ENCODE data around the gene HELZ2.

HELZ2 gene

DNA sequence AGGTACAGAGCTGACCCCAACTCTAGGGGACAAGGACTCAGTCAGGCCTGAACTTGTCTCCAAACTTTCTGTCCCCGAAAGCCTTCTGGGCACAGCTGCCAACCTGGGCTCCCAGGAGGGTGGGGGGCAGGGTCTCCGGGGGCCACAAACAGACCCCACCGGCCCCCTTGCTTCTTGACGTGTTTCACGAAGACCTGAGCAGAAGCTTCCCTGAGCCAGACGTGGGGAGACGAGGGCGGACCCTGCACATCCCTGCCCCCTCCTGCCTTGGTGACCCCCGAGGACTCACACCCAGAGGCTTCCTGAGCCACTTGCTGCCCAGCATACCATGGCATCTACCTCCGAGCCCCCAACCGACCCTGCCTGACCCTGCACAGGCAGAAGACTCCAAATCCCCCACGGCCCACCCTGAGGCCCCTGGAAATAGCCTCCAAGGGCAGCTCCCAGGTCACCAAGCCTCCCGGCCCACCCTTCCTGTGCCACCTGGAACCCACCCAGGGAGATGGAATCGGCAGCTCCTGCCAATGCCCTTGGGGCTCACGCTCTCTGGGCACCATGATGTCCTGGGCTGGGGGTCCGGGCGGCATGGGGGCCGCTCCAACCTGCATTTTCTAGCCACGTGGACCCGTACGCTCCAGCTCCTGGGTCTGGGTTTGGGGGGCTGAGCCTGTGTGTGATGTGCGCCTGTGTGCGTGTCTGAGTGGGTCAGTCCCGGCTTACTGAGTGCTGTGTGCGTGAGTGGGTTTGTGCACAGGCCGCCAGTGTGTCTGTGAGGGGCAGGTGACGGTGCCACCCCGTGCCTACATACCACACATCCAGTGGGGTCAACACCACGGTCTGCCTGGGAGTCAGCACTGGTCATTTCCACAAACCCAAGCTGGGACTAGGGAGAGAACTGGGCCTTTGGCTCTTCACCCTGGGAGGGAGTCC, 34.3 kb downstream of the HELZ2 start:
- no peak for DNase-seq (ENCODE audit: low read depth, low spot score)

DNA sequence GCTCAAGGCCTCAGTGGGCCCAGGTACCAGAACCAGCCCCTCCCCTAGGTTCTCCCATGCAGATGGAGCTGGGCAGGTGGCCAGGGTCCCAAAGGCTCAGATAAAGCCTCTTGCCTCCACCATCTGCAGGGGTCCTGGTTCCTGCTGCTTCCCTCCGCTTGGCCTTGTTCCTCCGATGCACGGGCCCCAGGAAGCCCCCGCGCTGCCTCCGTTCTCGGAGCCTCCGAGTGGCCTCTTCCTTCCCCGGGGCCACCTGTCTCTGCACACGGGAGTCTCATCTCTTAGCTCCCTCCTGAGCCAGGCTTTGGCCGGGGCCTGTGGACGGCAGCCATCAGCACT, 35.0 kb downstream of the HELZ2 start:
- DNase-seq (ENCODE audit: low read depth, low spot score): no peak

DNA sequence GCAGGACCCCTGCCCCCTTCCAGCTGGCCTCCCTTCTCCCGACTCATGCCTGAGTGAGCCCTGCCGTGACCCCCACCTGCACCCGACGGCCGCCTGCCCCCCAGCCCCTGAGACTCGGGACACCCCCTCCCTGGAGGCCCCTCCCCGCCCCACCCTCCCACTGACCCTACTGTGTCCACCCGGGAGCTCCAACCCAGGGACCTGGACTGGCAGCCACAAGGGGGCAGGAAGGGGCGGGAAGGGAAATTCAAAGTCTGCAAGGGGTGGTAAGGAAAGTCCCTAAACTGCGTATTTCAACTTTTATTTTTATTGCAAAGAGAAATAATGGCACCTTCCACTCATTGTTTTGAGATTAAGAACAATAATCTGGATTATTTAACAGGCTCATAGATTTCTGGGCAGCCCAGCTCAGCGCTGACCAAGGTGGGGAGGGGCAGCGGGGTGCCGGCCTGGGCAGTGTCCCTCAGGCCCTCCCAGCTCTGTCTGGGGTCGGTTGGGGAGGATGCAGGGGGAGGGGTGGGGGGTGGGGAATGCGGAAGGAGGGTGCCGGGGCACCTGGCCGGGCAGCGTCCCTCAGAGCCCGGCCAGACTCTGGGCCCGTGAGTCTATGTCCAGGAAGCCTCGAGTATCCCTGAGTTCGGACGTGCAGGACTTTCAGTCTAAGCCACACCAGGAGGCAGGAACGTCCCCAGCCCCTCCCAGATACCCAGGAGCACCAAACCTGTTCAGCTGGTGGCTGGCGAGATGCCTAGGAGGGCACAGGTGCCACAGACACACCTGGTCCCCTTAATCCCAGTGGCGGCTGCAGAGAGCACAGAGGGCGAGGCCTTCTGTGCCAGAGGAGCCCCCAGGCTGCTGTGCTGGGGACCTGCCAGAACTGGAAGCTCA, 35.6 kb downstream of the HELZ2 start:
- DNase-seq (ENCODE audit: low read depth, low spot score): no peak

DNA sequence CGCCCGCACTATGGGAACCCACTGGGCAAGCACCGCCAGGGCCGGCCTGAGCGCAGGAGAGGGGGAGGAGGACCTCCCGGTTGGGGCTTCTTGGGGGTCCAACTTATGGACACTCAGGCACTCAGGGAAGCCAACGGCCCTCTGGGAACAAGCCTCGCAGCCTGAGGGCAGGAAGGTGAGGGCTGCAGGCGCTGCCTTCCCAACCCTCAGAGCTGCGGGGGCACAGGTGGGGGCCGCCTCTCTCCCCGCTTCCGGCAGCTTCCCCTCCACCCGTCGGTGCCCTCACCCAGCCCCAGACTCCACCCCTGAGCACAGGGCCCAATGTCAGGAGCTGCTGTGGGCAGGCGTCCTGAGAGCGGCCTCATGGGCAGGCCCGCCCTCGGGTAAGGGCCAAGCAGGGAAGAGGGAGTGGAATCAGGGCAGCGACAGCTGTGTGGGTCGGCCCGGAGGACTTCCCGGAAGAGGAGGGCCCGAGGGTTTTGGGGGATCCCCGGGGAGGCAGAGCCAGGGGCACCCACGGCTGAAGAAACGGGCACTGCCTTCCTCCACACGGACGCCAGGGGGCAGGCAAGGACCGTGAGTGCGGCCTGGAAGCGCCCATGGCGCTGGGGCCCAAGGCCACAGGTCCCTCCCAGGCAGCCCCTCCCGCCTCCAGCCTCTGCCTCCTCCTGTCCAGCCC, 36.4 kb downstream of the HELZ2 start:
- peak; percentile 91 for DNase-seq (ENCODE audit: low read depth, low spot score)

GRCh38 chr20:63536997-63537524, 37.0 kb downstream of the HELZ2 start, which contains the start of gene PTK6:
TSS of gene PTK6 (minus strand) at chr20:63537376. CDS start at chr20:63537314, 62 bp downstream.
- no peak for DNase-seq (ENCODE audit: low read depth, low spot score)

GRCh38 chr20:63536241-63536977, 37.6 kb downstream of the HELZ2 start:
- no peak for DNase-seq (ENCODE audit: low read depth, low spot score)

- no peak for DNase-seq (ENCODE audit: low read depth, low spot score)
Observed at GRCh38 chr20:63534831-63535651, 39.0 kb downstream of the HELZ2 start.

DNA sequence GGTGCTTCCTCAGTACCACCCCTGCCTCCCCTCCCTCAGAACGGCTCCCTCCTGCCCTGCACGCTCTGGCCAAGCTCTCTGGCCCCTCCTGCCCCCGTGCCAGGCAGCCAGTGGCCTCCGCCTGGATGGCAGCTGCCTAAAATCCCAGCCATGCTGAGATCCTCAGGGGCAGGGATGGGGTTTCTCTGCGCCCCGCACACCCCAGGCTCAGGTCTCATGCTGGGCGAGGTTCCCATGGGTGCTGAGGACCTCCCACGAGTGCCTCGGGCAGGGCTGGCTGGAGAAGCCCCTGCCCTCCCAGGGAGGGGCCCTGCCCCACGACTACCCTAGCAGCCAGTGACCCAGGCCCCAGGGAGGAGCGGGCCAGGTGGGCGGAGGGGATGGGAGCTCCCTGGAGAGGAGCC, 39.6 kb downstream of the HELZ2 start:
- no peak for DNase-seq (ENCODE audit: low read depth, low spot score)

GRCh38 chr20:63533871-63534393, 40.1 kb downstream of the HELZ2 start:
- no peak for DNase-seq (ENCODE audit: low read depth, low spot score)

GRCh38 chr20:63533388-63533787, 40.7 kb downstream of the HELZ2 start:
- no peak for DNase-seq (ENCODE audit: low read depth, low spot score)

- no peak for DNase-seq (ENCODE audit: low read depth, low spot score)
Observed at GRCh38 chr20:63532449-63532971, 41.5 kb downstream of the HELZ2 start.

DNA sequence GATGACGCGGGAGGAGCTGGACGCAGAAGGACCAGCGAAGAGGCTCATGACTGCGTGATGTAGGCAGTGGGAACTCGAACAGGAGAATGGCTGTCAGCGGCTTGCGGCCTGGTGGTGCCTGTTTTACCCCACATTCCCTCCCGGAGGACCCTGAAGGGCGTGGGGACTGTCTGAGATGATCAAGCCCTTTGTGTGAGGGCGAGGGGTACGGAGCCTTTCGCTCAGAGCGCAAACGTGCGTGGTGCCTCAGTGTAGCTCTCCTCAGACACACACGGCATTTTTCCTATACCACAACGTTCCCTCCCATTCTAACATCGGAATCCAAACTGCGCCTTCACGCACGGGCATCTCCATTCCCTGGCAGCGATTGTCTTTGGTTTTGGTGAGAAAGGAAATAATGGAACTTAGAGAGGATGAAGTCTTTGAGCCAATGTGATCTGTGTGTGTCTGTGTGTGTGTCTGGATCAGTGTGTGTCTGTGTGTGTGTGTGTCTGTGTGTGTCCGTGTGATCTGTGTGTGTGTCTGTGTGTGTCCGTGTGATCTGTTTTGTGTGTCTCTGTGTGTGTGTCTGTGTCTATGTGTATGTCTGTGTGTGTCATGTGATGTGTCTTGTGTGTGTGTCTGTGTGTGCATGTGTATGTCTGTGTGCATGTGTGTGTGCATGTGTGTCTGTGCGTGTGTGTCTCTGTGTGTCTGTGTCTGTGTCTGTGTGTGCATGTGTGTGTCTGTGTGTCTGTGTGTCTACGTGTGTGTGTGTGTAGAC, 42.2 kb downstream of the HELZ2 start:
- DNase-seq (ENCODE audit: low read depth, low spot score): no peak

GRCh38 chr20:63530788-63531160, 43.3 kb downstream of the HELZ2 start:
- no peak for DNase-seq (ENCODE audit: low read depth, low spot score)

DNA sequence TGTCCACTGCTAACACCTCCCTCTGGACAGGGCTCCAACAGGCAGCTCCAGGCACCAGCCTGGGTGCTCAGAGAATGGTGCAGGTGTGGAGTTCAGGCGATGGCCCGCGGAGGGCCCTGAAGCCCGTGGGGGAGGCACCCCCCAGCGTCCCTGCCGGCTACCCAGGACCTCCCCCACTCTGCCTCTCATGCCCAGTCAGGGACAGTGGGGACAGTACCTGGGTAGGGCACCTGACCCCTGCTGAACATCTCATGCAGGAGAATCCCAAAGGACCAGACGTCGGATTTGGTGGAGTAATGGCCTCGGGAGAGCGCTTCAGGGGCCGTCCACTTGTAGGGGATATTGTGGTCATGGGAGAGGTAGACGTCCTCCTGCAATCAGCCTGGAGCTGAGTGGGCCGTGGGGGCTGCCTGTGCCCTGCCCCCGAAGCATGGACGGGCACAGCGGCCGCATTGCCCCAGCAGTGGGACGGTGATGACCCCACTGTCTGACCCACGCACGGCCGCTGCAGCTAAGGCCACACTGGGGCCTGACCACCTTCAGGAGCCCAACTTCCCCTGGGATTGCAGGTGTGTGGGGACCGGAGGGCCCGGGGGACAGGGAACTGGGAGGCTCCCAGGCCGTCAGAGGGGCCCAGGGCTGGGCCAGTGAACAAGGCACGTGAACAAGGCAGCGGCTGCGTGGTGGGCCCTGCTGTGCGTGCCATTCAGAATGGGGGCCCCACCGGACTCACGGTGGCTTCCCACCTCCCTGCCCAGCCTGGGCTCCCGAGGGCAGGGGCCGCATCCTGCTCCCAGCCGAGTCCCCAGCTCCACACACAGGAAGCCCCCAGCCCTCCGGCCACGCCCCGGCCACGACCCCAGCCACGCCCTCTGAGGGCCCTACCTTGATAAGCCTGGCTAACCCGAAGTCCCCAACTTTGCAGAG, 43.9 kb downstream of the HELZ2 start:
- no peak for DNase-seq (ENCODE audit: low read depth, low spot score)

DNA sequence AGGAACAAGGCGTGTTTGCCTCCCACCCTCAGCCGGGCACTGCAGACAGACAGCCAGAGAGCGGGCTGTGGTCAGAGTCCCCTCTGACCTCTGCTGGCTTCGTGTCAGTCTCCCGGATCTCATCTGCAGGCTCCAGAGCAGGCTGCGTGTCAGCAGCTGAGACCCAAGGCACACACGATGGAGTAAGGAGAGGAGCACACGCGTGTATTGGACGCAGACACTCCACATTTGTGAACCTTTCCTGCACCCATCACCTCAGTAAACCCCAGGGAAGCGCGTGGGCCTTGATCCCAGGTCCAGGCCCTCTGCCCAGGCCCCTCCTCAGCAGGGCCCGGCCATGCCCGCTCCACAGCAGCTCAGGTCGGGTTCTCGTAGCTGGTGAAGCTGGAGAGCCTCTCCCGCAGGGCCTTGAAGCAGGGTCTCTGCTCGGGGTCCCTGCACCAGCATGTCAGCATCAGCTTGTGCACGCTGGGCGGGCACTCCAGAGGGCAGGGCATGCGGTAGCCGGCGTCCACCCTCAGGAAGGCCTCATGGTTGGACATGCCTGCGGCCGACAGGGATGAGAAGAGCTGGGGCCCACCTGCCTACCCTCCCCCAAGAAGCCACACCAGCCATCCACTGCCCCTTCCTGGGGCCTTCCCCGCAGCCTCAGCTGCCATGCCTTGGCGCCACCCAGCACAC, 44.7 kb downstream of the HELZ2 start:
- DNase-seq (ENCODE audit: low read depth, low spot score): no peak

DNA sequence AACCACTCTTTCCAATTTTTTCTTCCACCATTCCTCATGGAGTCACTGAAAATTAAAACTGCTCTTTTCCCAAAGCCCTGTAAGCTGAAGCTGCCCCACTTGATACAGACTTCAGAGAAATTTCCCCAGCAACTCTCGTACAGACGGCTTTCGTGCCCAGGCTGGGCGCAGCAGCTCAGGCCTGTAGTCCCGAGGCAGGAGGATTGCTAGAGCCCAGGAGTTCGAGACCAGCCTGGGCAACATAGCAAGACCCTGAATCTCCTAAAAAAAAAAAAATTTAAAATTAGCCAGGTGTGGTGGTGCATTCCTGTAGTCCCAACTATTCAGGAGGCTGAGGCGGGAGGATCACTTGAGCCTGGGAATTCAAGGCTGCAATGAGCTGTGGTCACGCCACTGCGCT, 46.9 kb downstream of the HELZ2 start:
- no peak for DNase-seq (ENCODE audit: low read depth, low spot score)

- no peak for DNase-seq (ENCODE audit: low read depth, low spot score)
Observed at GRCh38 chr20:63525971-63526370, 48.1 kb downstream of the HELZ2 start.
